WI38 (cell line): Measurements from ENCODE around the gene FGF1.

Source experiments
- H3K4me3 ChIP-seq: 2 replicates; pipeline ENCODE4 v1.5.1; 2011; ENCODE audit warnings: low read depth, mild to moderate bottlenecking, control low read depth, low read length
- CTCF ChIP-seq: IDR thresholded peaks from 2 replicates; pipeline ENCODE4 v1.5.1; 2012; ENCODE audit warnings: low read depth, mild to moderate bottlenecking, control low read depth, low read length

Gene FGF1

GRCh38 chr5:142547445-142548380 is 138.2 kb downstream of the FGF1 start:
- no peak overlapping the region for H3K4me3 ChIP-seq
- TF ChIP-seq CTCF, result no peak

- TF ChIP-seq CTCF, result no peak
- H3K4me3 ChIP-seq, result no peak overlapping the region
Measured at GRCh38 chr5:142545650-142546322, 140.1 kb downstream of the FGF1 start.

GRCh38 chr5:142544946-142545649 is 140.8 kb downstream of the FGF1 start:
- no peak for TF ChIP-seq CTCF
- H3K4me3 ChIP-seq, result no peak overlapping the region

GRCh38 chr5:142544071-142544753 is 141.7 kb downstream of the FGF1 start:
- no peak for TF ChIP-seq CTCF

GRCh38 chr5:142542906-142543305 is 143.0 kb downstream of the FGF1 start:
- H3K4me3 ChIP-seq, result no peak overlapping the region
- TF ChIP-seq CTCF, result no peak

More at GRCh38 chr5:142544071-142544753, 141.7 kb downstream of the FGF1 start:
- H3K4me3 ChIP-seq, result no peak overlapping the region
